ENCODE results near the gene EPHA8. TPM values are rescaled to one million over a fixed set of nuclear protein-coding genes. Genes with fewer than 3 reads are reported as not detected.

Gene EPHA8
- total and polyA plus RNA-seq, 2 of the 4 experiments (the other 2 are of a cell fraction) = not detected

GRCh38 chr1:22619798-22620197 is 56.5 kb downstream of the EPHA8 start:
- no peak overlapping the region for H3K4me3 ChIP-seq (ENCODE audit: insufficient read depth, low read depth, low read length)
- dilution Hi-C loops (cut with HindIII; ENCODE audit: low sequenced_read_pairs, unreplicated experiment) (no loop called here), intact Hi-C loops (cut with micrococcal nuclease) (no loop called here), in situ Hi-C loops (cut with MboI; ENCODE audit: low sequenced_read_pairs) (no loop called here)
- no peak overlapping the region for H2AFZ ChIP-seq (replicated peaks; ENCODE audit: low read length, poor library complexity)
- H2BK15ac ChIP-seq (ENCODE audit: low read depth, low read length) = no peak overlapping the region
- CTCF ChIA-PET = no interaction called here
- no peaks in the 10 kb centered on the region for H3K79me1 ChIP-seq (ENCODE audit: low read depth in 1 of 2, low read length in 2 of 2)
- no TSS peak for BruUV-seq (replicated peaks)
- H2BK5ac ChIP-seq (ENCODE audit: low read depth, low read length, poor library complexity, severe bottlenecking) = no peak overlapping the region
- no peak overlapping the region for H4K91ac ChIP-seq (ENCODE audit: insufficient read depth, low read depth, low read length)
- POLR2A ChIA-PET (ENCODE audit: unreplicated experiment) = no interaction called here
- WGBS, 2 experiments (ENCODE audit: extremely low coverage in 2 of 2, insufficient read length in 1 of 2) = 43% methylated on average over 1 of the region's 12 CpGs; no CpG with 5 or more reads in 1 of the 2 experiments
- no peak overlapping the region for H3K23ac ChIP-seq (ENCODE audit: low read depth, low read length)
- H3K36me3 ChIP-seq (ENCODE audit: control insufficient read depth, insufficient read depth, low read length) = no peaks in the 10 kb centered on the region
- no peak overlapping the region for H3K9ac ChIP-seq (ENCODE audit: low read depth, low read length)
- no peak overlapping the region for H2AK5ac ChIP-seq (ENCODE audit: low read depth, low read length)
- no peak overlapping the region for H3K4me2 ChIP-seq (ENCODE audit: low read depth, low read length)
- no peak overlapping the region for H2BK20ac ChIP-seq (ENCODE audit: low read depth, low read length)
- peaks cover 59% of the 10 kb centered on the region for H3K27me3 ChIP-seq (ENCODE audit: control insufficient read depth, insufficient read depth, low read length)
- no peaks in the 10 kb centered on the region; the same call in 1 of the 2 replicates for H3K9me1 ChIP-seq (ENCODE audit: insufficient read depth, low read length)
- ATAC-seq (ENCODE audit: low read depth) (no peak), DNase-seq (no peak)
- no peak overlapping the region for H3K4ac ChIP-seq (ENCODE audit: low read depth, low read length)
- H4K8ac ChIP-seq (ENCODE audit: low read depth in 2 of 2, low read length in 2 of 2) = no peak overlapping the region
- H2AK9ac ChIP-seq (replicated peaks; ENCODE audit: low read depth, low read length, poor library complexity) = no peak overlapping the region
- no peak overlapping the region for H2BK120ac ChIP-seq (ENCODE audit: low read depth, low read length)
- TF ChIP-seq MAFK (IDR thresholded peaks at IDR 0.05; ENCODE audit: low read depth, low read length) = no peak
- H3K14ac ChIP-seq (replicated peaks; ENCODE audit: low read depth, low read length) = no peak overlapping the region
- H4K5ac ChIP-seq (ENCODE audit: low read depth, low read length) = no peak overlapping the region
- no peaks in the 10 kb centered on the region for H3K4me1 ChIP-seq (ENCODE audit: control insufficient read depth, insufficient read depth, low read length)
- H3K27ac ChIP-seq (ENCODE audit: insufficient read depth, low read length) = no peak overlapping the region
- H4K20me1 ChIP-seq (ENCODE audit: insufficient read depth, low read length) = no peaks in the 10 kb centered on the region; the same call in 1 of the 2 replicates
- H3K9me3 ChIP-seq (ENCODE audit: control insufficient read depth, insufficient read depth, low read length) = no peaks in the 10 kb centered on the region
- H3K18ac ChIP-seq (ENCODE audit: low read depth, low read length) = no peak overlapping the region
- no peak overlapping the region for H3K56ac ChIP-seq (ENCODE audit: extremely low read depth, insufficient read depth, low read length)
